HepG2 (cell line): ENCODE measurements around the gene DSTN. TPM values are rescaled to one million over a fixed set of nuclear protein-coding genes. Genes with fewer than 3 reads are reported as not detected.
A peak's percentile ranks its signal among the peaks of the same experiment; 100 is the strongest.

Experiments used
- FLYWCH1 ChIP-seq: sonication (generic); formaldehyde crosslinking; IDR thresholded peaks from 2 replicates; pipeline ENCODE4 v1.8.1; 2023; ENCODE audit warnings: mild to moderate bottlenecking, missing genetic modification reagents
- HNRNPK ChIP-seq: fragments of 200-400 bp; formaldehyde crosslinking; IDR thresholded peaks from 2 replicates; pipeline ENCODE4 v1.6.1; 2018; ENCODE audit warnings: low read length, low read depth, moderate library complexity, mild to moderate bottlenecking; ENCODE audit not compliant: poor library complexity, severe bottlenecking
- NR2F2 ChIP-seq: IDR thresholded peaks from 2 replicates; pipeline ENCODE4 v1.6.1; 2012; ENCODE audit warnings: low read depth, inconsistent platforms, borderline replicate concordance
- NR3C1 ChIP-seq: sonication (generic); formaldehyde crosslinking; IDR thresholded peaks from 2 replicates; pipeline ENCODE4 v1.4.0; 2020; ENCODE audit warnings: missing genetic modification reagents
- POLR2AphosphoS5 ChIP-seq: IDR thresholded peaks from 2 replicates; pipeline ENCODE4 v1.6.1; 2012; ENCODE audit warnings: low read depth, low read length
- PRMT3 ChIP-seq: sonication (generic); formaldehyde crosslinking; IDR thresholded peaks from 2 replicates; pipeline ENCODE4 v1.8.1; 2022; ENCODE audit warnings: low read depth, mild to moderate bottlenecking, moderate library complexity, missing genetic modification reagents, borderline replicate concordance
- RBAK ChIP-seq: sonication (generic); formaldehyde crosslinking; IDR thresholded peaks from 2 replicates; pipeline ENCODE4 v1.5.1; 2020; ENCODE audit warnings: mild to moderate bottlenecking, missing genetic modification reagents
- ZNF121 ChIP-seq: sonication (generic); formaldehyde crosslinking; IDR thresholded peaks from 2 replicates; pipeline ENCODE4 v1.5.0; 2020; ENCODE audit warnings: mild to moderate bottlenecking, missing genetic modification reagents
- ZNF430 ChIP-seq: sonication (generic); formaldehyde crosslinking; IDR thresholded peaks from 2 replicates; pipeline ENCODE4 v1.9.0; 2021; ENCODE audit warnings: mild to moderate bottlenecking, missing genetic modification reagents
- ZNF614 ChIP-seq: IDR thresholded peaks from 2 replicates; pipeline ENCODE4 v1.6.1; 2018; ENCODE audit warnings: missing biosample characterization, missing genetic modification reagents, inconsistent platforms, borderline replicate concordance
- ZNF629 ChIP-seq: sonication (generic); formaldehyde crosslinking; conservative IDR thresholded peaks from 2 replicates; pipeline ENCODE4 v1.5.0; 2020; ENCODE audit warnings: missing genetic modification reagents
- ZNF670 ChIP-seq: sonication (generic); formaldehyde crosslinking; IDR thresholded peaks from 2 replicates; pipeline ENCODE4 v1.8.0; 2022; ENCODE audit warnings: mild to moderate bottlenecking, missing genetic modification reagents, borderline replicate concordance
- polyA plus RNA-seq, 8 experiments: library from polyadenylated mRNA; depleted of rRNA in 3 of 8; stranded (reverse) in 7 of 8; unstranded in 1 of 8; fragments of >200 nt; fragmentation: Illumina TruSeq in 4 of 8; extraction: Trizol in 4 of 8; gene quantifications; 2 replicates each; pipeline versions ENCODE4 v1.2.1 to v1.2.3, GENCODE V29; 2011 to 2016; ENCODE audit warnings: low read depth in 4 of 8, missing spikeins in 1 of 8, mixed read lengths in 1 of 8; ENCODE audit not compliant: insufficient read depth in 1 of 8
- total RNA-seq, 5 experiments: library from RNA; depleted of rRNA; stranded (reverse); fragments of >200 nt; fragmentation: Illumina TruSeq; extraction: Trizol; gene quantifications; 2 replicates each; pipeline ENCODE4 v1.2.3, GENCODE V29; 2016; ENCODE audit warnings: low read depth in 1 of 5
- TF ChIP-seq, protein P1 (sequence below): sonication (generic); formaldehyde crosslinking; IDR thresholded peaks from 2 replicates; pipeline ENCODE4 v1.9.0; 2022; ENCODE audit warnings: low read depth, missing genetic modification reagents
- TF ChIP-seq, protein P2 (sequence below): IDR thresholded peaks from 2 replicates; pipeline ENCODE4 v1.6.1; 2018; ENCODE audit warnings: missing genetic modification reagents
- TF ChIP-seq, protein P3 (sequence below): sonication (generic); formaldehyde crosslinking; IDR thresholded peaks from 2 replicates; pipeline ENCODE4 v1.4.0; 2020; ENCODE audit warnings: missing genetic modification reagents
- TF ChIP-seq, protein P4 (sequence below): sonication (generic); formaldehyde crosslinking; IDR thresholded peaks from 2 replicates; pipeline ENCODE4 v1.9.0; 2021; ENCODE audit warnings: missing genetic modification reagents, borderline replicate concordance
- TF ChIP-seq, protein P5 (sequence below): sonication (generic); formaldehyde crosslinking; IDR thresholded peaks from 2 replicates; pipeline ENCODE4 v1.4.0; 2020; ENCODE audit warnings: missing genetic modification reagents, mild to moderate bottlenecking, borderline replicate concordance
- TF ChIP-seq, protein P6 (sequence below): sonication (generic); formaldehyde crosslinking; IDR thresholded peaks from 2 replicates; pipeline ENCODE4 v1.5.0; 2020; ENCODE audit warnings: missing genetic modification reagents

The DSTN gene
- total and polyA plus RNA-seq, 2 of the 13 experiments (the other 11 are each of a cell fraction or from before 2014, with no cell fraction given), result 27.6 to 106 TPM

DNA sequence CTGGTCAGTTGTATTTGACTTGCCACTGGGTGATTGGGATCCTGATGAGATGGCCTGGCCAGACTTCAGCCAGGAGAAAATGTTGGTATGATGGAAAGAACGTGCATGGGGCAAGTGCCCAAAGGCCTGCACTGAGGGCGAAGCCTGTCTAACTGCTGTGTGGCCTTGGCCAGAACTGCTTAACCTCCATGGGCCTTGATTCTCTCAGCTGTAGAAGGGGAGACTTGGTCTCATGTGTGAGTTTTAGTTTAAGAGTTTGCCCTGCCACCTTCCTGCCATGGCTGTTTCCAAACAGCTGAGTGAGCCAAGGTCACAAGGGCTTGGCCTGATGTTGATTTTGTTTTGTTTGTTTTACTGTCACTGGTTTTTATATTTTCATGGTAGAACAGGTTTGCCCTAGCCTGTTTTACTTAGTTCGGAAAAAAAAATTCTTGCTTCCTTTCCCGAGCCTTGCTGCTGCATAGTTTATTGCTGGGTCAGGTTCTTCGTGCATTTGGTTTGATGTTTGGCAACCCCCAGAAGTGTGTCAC is 35.3 kb downstream of the DSTN start (continued):
- TF ChIP-seq, protein P1, sequence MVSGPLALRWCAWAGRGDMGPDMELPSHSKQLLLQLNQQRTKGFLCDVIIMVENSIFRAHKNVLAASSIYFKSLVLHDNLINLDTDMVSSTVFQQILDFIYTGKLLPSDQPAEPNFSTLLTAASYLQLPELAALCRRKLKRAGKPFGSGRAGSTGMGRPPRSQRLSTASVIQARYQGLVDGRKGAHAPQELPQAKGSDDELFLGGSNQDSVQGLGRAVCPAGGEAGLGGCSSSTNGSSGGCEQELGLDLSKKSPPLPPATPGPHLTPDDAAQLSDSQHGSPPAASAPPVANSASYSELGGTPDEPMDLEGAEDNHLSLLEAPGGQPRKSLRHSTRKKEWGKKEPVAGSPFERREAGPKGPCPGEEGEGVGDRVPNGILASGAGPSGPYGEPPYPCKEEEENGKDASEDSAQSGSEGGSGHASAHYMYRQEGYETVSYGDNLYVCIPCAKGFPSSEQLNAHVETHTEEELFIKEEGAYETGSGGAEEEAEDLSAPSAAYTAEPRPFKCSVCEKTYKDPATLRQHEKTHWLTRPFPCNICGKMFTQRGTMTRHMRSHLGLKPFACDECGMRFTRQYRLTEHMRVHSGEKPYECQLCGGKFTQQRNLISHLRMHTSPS (CRISPR knock-in tag), result peak; percentile 77; the same call in 1 of the 2 replicates
- TF ChIP-seq, protein P2, sequence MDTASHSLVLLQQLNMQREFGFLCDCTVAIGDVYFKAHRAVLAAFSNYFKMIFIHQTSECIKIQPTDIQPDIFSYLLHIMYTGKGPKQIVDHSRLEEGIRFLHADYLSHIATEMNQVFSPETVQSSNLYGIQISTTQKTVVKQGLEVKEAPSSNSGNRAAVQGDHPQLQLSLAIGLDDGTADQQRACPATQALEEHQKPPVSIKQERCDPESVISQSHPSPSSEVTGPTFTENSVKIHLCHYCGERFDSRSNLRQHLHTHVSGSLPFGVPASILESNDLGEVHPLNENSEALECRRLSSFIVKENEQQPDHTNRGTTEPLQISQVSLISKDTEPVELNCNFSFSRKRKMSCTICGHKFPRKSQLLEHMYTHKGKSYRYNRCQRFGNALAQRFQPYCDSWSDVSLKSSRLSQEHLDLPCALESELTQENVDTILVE, result peak; percentile 52
- TF ChIP-seq ZNF670 (CRISPR knock-in tag) (peak; percentile 49; the same call in 1 of the 2 replicates), NR3C1 (CRISPR knock-in tag) (no peak), ZNF430 (peak; percentile 66; the same call in 1 of the 2 replicates), NR2F2 (peak; percentile 88), ZNF121 (peak; percentile 91), POLR2AphosphoS5 (no peak), PRMT3 (CRISPR knock-in tag) (0 out of 2 replicates have a peak, but pooled peaks have one; percentile 17), ZNF614 (CRISPR knock-in tag) (peak; percentile 99), RBAK (CRISPR knock-in tag) (no peak), ZNF629 (CRISPR knock-in tag) (peak; percentile 98), FLYWCH1 (CRISPR knock-in tag) (no peak), HNRNPK (no peak)
- TF ChIP-seq, protein P3, sequence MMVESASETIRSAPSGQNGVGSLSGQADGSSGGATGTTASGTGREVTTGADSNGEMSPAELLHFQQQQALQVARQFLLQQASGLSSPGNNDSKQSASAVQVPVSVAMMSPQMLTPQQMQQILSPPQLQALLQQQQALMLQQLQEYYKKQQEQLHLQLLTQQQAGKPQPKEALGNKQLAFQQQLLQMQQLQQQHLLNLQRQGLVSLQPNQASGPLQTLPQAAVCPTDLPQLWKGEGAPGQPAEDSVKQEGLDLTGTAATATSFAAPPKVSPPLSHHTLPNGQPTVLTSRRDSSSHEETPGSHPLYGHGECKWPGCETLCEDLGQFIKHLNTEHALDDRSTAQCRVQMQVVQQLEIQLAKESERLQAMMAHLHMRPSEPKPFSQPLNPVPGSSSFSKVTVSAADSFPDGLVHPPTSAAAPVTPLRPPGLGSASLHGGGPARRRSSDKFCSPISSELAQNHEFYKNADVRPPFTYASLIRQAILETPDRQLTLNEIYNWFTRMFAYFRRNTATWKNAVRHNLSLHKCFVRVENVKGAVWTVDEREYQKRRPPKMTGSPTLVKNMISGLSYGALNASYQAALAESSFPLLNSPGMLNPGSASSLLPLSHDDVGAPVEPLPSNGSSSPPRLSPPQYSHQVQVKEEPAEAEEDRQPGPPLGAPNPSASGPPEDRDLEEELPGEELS (CRISPR knock-in tag), result peak; percentile 85
- TF ChIP-seq, protein P4, sequence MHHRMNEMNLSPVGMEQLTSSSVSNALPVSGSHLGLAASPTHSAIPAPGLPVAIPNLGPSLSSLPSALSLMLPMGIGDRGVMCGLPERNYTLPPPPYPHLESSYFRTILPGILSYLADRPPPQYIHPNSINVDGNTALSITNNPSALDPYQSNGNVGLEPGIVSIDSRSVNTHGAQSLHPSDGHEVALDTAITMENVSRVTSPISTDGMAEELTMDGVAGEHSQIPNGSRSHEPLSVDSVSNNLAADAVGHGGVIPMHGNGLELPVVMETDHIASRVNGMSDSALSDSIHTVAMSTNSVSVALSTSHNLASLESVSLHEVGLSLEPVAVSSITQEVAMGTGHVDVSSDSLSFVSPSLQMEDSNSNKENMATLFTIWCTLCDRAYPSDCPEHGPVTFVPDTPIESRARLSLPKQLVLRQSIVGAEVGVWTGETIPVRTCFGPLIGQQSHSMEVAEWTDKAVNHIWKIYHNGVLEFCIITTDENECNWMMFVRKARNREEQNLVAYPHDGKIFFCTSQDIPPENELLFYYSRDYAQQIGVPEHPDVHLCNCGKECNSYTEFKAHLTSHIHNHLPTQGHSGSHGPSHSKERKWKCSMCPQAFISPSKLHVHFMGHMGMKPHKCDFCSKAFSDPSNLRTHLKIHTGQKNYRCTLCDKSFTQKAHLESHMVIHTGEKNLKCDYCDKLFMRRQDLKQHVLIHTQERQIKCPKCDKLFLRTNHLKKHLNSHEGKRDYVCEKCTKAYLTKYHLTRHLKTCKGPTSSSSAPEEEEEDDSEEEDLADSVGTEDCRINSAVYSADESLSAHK (CRISPR knock-in tag), result no peak
- TF ChIP-seq, protein P5, sequence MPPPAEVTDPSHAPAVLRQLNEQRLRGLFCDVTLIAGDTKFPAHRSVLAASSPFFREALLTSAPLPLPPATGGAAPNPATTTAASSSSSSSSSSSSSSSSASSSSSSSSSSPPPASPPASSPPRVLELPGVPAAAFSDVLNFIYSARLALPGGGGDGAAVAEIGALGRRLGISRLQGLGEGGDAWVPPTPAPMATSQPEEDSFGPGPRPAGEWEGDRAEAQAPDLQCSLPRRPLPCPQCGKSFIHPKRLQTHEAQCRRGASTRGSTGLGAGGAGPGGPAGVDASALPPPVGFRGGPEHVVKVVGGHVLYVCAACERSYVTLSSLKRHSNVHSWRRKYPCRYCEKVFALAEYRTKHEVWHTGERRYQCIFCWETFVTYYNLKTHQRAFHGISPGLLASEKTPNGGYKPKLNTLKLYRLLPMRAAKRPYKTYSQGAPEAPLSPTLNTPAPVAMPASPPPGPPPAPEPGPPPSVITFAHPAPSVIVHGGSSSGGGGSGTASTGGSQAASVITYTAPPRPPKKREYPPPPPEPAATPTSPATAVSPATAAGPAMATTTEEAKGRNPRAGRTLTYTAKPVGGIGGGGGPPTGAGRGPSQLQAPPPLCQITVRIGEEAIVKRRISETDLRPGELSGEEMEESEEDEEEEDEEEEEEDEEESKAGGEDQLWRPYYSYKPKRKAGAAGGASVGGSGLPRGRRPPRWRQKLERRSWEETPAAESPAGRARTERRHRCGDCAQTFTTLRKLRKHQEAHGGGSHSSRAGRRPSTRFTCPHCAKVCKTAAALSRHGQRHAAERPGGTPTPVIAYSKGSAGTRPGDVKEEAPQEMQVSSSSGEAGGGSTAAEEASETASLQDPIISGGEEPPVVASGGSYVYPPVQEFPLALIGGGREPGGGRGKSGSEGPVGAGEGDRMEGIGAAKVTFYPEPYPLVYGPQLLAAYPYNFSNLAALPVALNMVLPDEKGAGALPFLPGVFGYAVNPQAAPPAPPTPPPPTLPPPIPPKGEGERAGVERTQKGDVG, result no peak
- TF ChIP-seq, protein P6, sequence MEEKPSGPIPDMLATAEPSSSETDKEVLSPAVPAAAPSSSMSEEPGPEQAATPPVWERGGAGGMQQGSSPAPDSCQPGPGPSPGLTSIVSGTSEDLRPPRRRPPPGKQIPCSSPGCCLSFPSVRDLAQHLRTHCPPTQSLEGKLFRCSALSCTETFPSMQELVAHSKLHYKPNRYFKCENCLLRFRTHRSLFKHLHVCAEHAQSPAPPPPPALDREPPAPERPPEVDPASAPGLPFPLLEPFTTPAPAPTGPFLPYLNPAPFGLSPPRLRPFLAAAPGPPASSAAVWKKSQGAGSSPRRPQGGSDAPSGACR (CRISPR knock-in tag), result no peak
